ENCODE data around the gene LCN10.

The LCN10 gene

GRCh38 chr9:136717399-136717798 lies 25.3 kb downstream of the LCN10 start:
- Histone ChIP-seq H3K4me2 (ENCODE audit: low read length) (no peak overlapping the region), H3K4me3 (ENCODE audit: low read length) (no peak overlapping the region), H4K20me1 (ENCODE audit: insufficient read depth, low read length) (0 out of 2 replicates have a peak, but pooled peaks cover 14% of the 10 kb centered on the region), H3K9ac (ENCODE audit: low read length) (no peak overlapping the region), H3K79me2 (ENCODE audit: low read length) (no peaks in the 10 kb centered on the region), H3K27me3 (ENCODE audit: low read depth, low read length) (no peaks in the 10 kb centered on the region), H3K9me3 (ENCODE audit: insufficient read depth, low read length) (no peaks in the 10 kb centered on the region), H3K4me1 (ENCODE audit: low read length) (peaks cover 7% of the 10 kb centered on the region; the same call in 1 of the 2 replicates), H2AFZ (ENCODE audit: low read depth, low read length) (no peak overlapping the region), H3K27ac (ENCODE audit: low read length) (no peak overlapping the region), H3K36me3 (replicated peaks; ENCODE audit: low read depth, low read length) (no peaks in the 10 kb centered on the region)
- TF ChIP-seq, protein P1, sequence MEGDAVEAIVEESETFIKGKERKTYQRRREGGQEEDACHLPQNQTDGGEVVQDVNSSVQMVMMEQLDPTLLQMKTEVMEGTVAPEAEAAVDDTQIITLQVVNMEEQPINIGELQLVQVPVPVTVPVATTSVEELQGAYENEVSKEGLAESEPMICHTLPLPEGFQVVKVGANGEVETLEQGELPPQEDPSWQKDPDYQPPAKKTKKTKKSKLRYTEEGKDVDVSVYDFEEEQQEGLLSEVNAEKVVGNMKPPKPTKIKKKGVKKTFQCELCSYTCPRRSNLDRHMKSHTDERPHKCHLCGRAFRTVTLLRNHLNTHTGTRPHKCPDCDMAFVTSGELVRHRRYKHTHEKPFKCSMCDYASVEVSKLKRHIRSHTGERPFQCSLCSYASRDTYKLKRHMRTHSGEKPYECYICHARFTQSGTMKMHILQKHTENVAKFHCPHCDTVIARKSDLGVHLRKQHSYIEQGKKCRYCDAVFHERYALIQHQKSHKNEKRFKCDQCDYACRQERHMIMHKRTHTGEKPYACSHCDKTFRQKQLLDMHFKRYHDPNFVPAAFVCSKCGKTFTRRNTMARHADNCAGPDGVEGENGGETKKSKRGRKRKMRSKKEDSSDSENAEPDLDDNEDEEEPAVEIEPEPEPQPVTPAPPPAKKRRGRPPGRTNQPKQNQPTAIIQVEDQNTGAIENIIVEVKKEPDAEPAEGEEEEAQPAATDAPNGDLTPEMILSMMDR (IDR thresholded peaks at IDR 0.05; ENCODE audit: low read depth, low read length) = no peak
- TF ChIP-seq EZH2phosphoT487 (IDR thresholded peaks at IDR 0.05; ENCODE audit: low read depth) = no peak

GRCh38 chr9:136714893-136715274 lies 27.9 kb downstream of the LCN10 start:
- H3K4me3 ChIP-seq (ENCODE audit: low read length) = no peak overlapping the region

GRCh38 chr9:136714096-136714892 lies 28.4 kb downstream of the LCN10 start:
- peak overlapping the region; percentile 81; the same call in 1 of the 2 replicates for H3K4me3 ChIP-seq (ENCODE audit: low read length)
- H3K79me2 ChIP-seq (ENCODE audit: low read length) = no peaks in the 10 kb centered on the region
- no peaks in the 10 kb centered on the region for H4K20me1 ChIP-seq (ENCODE audit: insufficient read depth, low read length)

More at GRCh38 chr9:136714893-136715274, 27.9 kb downstream of the LCN10 start:
- Histone ChIP-seq H3K4me1 (ENCODE audit: low read length) (peaks cover 7% of the 10 kb centered on the region; the same call in 1 of the 2 replicates), H3K27me3 (ENCODE audit: low read depth, low read length) (no peaks in the 10 kb centered on the region), H3K36me3 (replicated peaks; ENCODE audit: low read depth, low read length) (no peaks in the 10 kb centered on the region), H3K9me3 (ENCODE audit: insufficient read depth, low read length) (no peaks in the 10 kb centered on the region), H3K4me2 (ENCODE audit: low read length) (no peak overlapping the region), H3K27ac (ENCODE audit: low read length) (no peak overlapping the region), H3K79me2 (ENCODE audit: low read length) (no peaks in the 10 kb centered on the region), H2AFZ (ENCODE audit: low read depth, low read length) (no peak overlapping the region), H3K9ac (ENCODE audit: low read length) (no peak overlapping the region), H4K20me1 (ENCODE audit: insufficient read depth, low read length) (no peaks in the 10 kb centered on the region)
- no peak for TF ChIP-seq EZH2phosphoT487 (IDR thresholded peaks at IDR 0.05; ENCODE audit: low read depth)
- TF ChIP-seq, protein P1 (IDR thresholded peaks at IDR 0.05; ENCODE audit: low read depth, low read length) = no peak

DNA sequence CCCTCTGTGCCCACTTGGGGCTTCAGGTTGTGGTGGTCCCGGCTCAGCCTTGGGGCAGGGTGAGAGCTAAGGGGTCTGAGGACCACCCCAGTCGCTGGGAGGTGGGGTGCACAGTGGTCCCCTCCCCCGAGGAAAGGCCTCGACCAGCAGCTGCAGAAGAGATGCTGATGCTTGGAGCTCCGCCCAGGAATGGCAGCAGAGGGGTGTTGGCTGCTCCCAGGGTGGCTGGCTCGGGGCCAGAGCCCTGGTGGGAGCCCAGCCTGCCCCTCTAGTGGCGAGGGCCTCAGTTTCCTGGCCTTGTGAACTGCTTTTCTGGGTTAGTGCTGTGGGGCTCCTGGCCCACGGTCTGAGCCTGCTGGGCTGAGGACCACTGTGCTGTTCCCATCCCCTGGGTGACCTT lies 29.2 kb downstream of the LCN10 start:
- H3K4me1 ChIP-seq (ENCODE audit: low read length) = no peaks in the 10 kb centered on the region
- H4K20me1 ChIP-seq (ENCODE audit: insufficient read depth, low read length) = no peaks in the 10 kb centered on the region
- peak overlapping the region; percentile 63 for H3K9ac ChIP-seq (ENCODE audit: low read length)
- no peak overlapping the region for H3K27ac ChIP-seq (ENCODE audit: low read length)
- peak overlapping the region; percentile 81 for H3K4me3 ChIP-seq (ENCODE audit: low read length)
- TF ChIP-seq, protein P1 (IDR thresholded peaks at IDR 0.05; ENCODE audit: low read depth, low read length) = no peak
- no peak for TF ChIP-seq EZH2phosphoT487 (IDR thresholded peaks at IDR 0.05; ENCODE audit: low read depth)
- peak overlapping the region; percentile 72 for H3K4me2 ChIP-seq (ENCODE audit: low read length)
- no peak overlapping the region for H2AFZ ChIP-seq (ENCODE audit: low read depth, low read length)
- no peaks in the 10 kb centered on the region for H3K36me3 ChIP-seq (replicated peaks; ENCODE audit: low read depth, low read length)
- H3K9me3 ChIP-seq (ENCODE audit: insufficient read depth, low read length) = no peaks in the 10 kb centered on the region
- no peaks in the 10 kb centered on the region for H3K27me3 ChIP-seq (ENCODE audit: low read depth, low read length)
- H3K79me2 ChIP-seq (ENCODE audit: low read length) = no peaks in the 10 kb centered on the region

More at GRCh38 chr9:136714096-136714892, 28.4 kb downstream of the LCN10 start:
- Histone ChIP-seq H3K4me1 (ENCODE audit: low read length) (peaks cover 3% of the 10 kb centered on the region; the same call in 1 of the 2 replicates), H3K27me3 (ENCODE audit: low read depth, low read length) (no peaks in the 10 kb centered on the region), H2AFZ (ENCODE audit: low read depth, low read length) (no peak overlapping the region), H3K36me3 (replicated peaks; ENCODE audit: low read depth, low read length) (no peaks in the 10 kb centered on the region), H3K9ac (ENCODE audit: low read length) (no peak overlapping the region), H3K9me3 (ENCODE audit: insufficient read depth, low read length) (no peaks in the 10 kb centered on the region), H3K27ac (ENCODE audit: low read length) (no peak overlapping the region), H3K4me2 (ENCODE audit: low read length) (peak overlapping the region; percentile 72)
- TF ChIP-seq EZH2phosphoT487 (IDR thresholded peaks at IDR 0.05; ENCODE audit: low read depth) = no peak
- TF ChIP-seq, protein P1 (IDR thresholded peaks at IDR 0.05; ENCODE audit: low read depth, low read length) = no peak

Data from OCI-LY3 (cell line).